GM12872 (cell line): ENCODE data around the gene STARD9.

Experiments
- TF ChIP-seq, protein P1 (sequence below): IDR thresholded peaks from 3 replicates; pipeline ENCODE4 v1.5.1; 2011; ENCODE audit warnings: low read depth, mild to moderate bottlenecking, low read length, moderate library complexity; ENCODE audit not compliant: insufficient read depth

Gene STARD9

DNA sequence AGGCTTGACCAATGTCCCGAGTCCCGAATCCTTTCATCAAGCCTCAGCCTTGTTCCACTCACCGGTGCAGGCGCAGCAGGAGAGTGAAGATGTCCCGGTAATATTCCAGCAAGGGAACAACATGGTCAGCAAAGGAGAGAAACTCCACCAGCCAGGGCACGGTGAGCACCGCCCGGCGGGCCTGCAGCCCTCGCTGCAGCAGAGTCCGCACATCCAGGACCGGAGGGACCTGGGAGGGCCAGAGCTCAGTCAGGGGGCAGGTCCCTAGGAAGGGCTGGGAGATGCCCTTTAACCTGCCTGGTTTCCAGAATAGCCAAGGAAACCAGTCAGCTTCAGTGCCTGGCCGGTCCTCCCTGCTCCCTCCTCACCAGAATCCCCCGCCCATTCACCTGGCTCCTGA, 155.1 kb downstream of the STARD9 start:
- TF ChIP-seq, protein P1, sequence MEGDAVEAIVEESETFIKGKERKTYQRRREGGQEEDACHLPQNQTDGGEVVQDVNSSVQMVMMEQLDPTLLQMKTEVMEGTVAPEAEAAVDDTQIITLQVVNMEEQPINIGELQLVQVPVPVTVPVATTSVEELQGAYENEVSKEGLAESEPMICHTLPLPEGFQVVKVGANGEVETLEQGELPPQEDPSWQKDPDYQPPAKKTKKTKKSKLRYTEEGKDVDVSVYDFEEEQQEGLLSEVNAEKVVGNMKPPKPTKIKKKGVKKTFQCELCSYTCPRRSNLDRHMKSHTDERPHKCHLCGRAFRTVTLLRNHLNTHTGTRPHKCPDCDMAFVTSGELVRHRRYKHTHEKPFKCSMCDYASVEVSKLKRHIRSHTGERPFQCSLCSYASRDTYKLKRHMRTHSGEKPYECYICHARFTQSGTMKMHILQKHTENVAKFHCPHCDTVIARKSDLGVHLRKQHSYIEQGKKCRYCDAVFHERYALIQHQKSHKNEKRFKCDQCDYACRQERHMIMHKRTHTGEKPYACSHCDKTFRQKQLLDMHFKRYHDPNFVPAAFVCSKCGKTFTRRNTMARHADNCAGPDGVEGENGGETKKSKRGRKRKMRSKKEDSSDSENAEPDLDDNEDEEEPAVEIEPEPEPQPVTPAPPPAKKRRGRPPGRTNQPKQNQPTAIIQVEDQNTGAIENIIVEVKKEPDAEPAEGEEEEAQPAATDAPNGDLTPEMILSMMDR = no peak

DNA sequence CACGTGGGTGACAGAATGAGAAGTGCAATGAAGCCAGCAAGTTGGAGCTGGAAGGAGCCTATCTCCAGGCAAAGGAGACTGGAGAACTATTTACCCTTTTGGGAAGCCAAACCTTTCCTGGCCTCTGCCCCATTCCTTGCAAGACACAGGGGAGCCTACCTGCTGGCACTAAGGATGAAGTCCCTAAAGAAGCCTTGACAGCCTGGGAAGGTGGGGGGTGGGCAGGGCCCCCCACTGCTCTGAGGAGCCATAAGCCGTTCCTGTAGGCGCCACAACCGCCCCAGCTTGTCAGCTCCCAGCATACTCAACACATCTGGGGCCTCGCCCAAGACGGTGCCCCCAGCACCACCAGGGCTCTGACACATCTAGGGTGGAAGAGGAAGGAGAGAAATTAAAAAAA, 156.1 kb downstream of the STARD9 start:
- TF ChIP-seq, protein P1 = no peak

DNA sequence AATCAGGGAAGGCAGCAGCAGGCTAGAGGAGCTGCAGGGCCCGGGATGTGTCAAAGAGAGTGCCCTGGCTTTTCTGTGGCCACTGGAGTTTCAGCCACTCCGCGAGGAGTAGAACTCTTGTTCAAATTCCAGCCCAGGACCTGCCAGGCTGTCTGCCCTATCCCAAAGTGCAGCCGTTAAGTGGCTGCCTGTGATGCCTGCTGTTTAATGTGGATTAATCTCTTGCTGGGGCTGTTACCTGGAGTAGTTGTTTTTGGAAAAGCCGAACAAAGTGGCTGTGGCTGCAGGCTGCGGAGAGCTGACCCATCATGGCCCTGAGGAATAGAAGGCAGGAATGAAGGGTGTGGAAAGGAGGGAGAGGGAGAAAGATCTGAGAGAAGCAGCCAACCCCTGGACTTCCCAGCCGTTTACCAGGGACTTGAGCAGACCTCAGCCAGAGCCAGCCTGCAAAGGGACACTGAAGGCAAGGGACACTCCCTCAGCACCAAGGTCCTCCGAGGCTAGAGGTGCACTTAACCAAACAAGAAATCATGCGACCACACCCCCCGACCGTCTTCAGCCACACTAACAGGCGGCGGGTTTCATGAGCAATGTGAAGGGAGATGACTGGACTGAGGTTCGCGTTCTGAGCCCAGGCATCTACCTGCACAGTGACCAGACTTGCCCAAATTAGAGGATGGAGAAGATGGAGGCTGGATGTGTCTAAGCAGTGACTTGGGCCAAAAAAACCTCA, 156.9 kb downstream of the STARD9 start:
- TF ChIP-seq, protein P1 = no peak

DNA sequence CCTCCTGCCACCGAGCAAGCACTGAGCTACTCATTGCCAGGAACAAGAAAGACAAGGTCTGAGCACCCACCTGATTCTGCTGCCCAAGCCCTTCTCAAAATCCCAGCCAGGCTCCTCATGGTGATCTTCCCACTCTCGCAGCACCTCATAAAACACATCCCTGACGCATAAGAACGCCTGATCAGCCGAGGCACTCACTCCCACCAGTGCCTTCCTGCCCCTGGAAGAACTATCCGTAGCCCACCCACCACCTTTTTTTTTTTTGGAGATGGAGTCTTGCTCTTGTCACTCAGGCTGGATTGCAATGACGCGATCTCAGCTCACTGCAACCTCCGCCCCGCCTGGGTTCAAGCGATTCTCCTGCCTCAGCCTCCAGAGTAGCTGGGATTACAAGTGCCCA, 157.6 kb downstream of the STARD9 start:
- TF ChIP-seq, protein P1 = no peak

DNA sequence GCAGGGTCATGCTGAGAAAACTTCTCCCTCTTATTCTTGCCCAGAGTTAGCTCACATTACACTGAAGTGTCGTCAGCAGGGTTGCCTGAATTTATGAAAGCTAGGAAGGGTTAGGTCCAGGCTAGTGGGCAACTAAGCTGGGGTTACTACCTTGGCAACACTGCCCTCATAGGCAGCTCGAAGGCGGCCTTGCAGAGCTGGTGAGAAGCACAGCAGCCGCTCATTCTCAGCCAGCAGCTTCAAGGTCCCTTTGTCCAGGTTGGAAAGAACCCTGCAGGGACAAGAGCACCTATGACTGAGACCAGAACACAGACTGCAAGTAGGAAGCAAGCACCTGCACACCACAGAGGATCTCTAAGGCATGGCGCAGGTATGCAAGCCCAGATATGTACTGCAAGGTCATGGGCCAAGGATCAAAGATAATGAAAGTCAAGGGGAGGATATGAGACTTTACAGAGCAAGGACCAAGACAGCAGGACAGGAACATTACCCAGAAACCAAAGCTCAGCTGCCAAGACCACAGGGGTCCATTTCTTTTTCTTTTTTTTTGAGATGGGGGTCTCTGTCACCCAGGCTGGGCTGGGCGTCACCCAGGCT, 158.8 kb downstream of the STARD9 start:
- TF ChIP-seq, protein P1 = no peak

DNA sequence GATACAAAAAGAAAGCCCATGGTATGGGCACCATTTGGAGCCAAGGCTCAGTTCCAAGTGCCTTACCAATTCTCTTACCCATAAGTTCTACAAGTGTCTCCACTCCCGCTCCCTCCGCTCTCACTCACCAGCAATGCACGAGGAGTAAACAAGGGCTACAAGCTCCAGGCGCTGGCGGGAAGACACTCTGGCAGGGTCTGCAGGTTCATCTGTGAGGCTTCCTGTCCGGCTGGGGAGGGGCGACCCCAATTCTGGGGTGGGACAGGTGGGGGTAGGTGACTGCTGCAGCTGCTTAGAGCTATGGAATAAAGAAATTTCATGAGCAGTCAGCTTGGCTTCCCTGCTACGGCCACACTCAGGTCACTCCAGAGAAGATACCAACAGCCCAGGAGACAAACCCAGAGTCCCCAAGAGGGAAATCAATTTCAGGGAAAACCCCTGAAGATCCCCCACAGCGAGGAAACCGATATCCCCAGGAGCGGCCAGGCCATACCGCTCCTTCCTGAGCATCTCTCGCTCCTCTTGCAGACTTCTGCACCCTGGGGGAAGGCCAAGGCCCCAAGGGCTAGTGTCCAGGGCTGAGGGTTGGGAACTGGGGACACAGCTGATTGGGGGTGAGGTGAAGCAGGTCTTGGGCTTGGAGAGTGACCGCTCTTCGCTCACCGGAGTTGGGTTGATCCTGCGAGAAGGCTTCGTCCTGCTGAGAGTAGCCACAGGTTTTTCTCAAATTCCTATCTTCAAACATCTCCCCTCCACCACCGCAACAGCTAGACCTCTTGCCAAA, 160.2 kb downstream of the STARD9 start:
- TF ChIP-seq, protein P1 = no peak

DNA sequence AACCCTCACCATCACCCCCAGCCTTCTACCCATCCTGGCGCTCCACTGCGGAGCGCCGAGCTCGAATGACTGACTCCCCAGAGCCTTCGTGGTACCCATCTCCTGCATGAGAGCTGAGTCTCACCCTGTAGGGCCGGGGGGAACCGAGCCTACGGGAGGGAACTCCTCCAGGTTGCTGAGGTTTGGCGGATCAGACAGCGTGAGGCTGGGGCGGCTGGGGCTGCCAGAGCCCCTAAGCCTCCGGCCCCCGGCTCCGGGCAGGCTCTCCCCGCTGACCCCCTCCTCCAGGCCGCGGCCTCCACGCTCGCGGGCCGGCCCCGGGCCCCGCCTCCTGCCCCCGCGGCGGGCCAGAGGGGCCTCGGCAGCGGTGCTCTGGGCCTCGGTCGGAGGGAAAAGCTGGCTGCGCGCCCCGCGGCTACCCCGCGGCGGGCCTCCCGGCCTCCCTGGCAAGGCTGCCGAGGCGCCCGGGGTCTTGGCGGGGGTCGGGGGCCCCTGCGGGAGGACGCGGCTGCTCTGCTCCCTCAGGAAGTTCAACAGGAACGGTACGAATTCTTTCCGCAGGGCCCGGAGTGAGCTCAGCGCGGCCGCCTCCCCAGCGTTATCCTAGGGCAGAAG, 160.9 kb downstream of the STARD9 start:
- TF ChIP-seq, protein P1 = no peak
